SHP77 (cell line): Measurements from ENCODE around the gene NPFF.
"Not testable (repeated sequence)": the region's sequence is repeated elsewhere in the genome, so short reads cannot be mapped to it uniquely, and the experiment has no call there.

Source experiments
- DNase-seq, 2 experiments: peaks; one replicate each; lab custom pipeline; 2025; lab: John Stamatoyannopoulos, UW

The NPFF gene

GRCh38 chr12:53506881-53507602 is at the start of gene NPFF:
Gene NPFF (minus strand): TSS chr12:53507484. CDS start chr12:53507474, 10 bp downstream.
- no peak for DNase-seq

GRCh38 chr12:53552361-53553327 is 45.4 kb upstream of the NPFF start:
- DNase-seq: no peak

- DNase-seq: no peak
Observed at GRCh38 chr12:53551889-53552291, 44.6 kb upstream of the NPFF start.

- no peak for DNase-seq
Observed at GRCh38 chr12:53550595-53550994, 43.3 kb upstream of the NPFF start.

GRCh38 chr12:53550131-53550530 is 42.8 kb upstream of the NPFF start:
- DNase-seq: not testable (repeated sequence)

GRCh38 chr12:53548354-53548753 is 41.1 kb upstream of the NPFF start:
- not testable (repeated sequence) for DNase-seq

GRCh38 chr12:53543539-53543938 is 36.3 kb upstream of the NPFF start:
- peak; percentile 43 to 53 for DNase-seq

- no peak for DNase-seq
Observed at GRCh38 chr12:53539526-53539925, 32.2 kb upstream of the NPFF start.

- peak; percentile 7 to 13 for DNase-seq
Observed at GRCh38 chr12:53538209-53538689, 31.0 kb upstream of the NPFF start.

- DNase-seq: no peak
Observed at GRCh38 chr12:53536962-53537361, 29.7 kb upstream of the NPFF start.

GRCh38 chr12:53533471-53533870 is 26.2 kb upstream of the NPFF start:
- no peak for DNase-seq

GRCh38 chr12:53532524-53533445 is 25.5 kb upstream of the NPFF start:
- no peak for DNase-seq

- no peak for DNase-seq
Observed at GRCh38 chr12:53532021-53532420, 24.7 kb upstream of the NPFF start.

GRCh38 chr12:53530920-53531319 is 23.6 kb upstream of the NPFF start:
- no peak for DNase-seq

GRCh38 chr12:53530061-53530460 is 22.8 kb upstream of the NPFF start:
- DNase-seq: no peak

GRCh38 chr12:53524476-53524875 is 17.2 kb upstream of the NPFF start:
- DNase-seq: no peak

- DNase-seq: no peak
Observed at GRCh38 chr12:53523131-53523530, 15.8 kb upstream of the NPFF start.

- no peak for DNase-seq
Observed at GRCh38 chr12:53518381-53518780, 11.1 kb upstream of the NPFF start.

GRCh38 chr12:53516758-53517455 is 9.6 kb upstream of the NPFF start:
- no peak for DNase-seq

- DNase-seq: no peak
Observed at GRCh38 chr12:53515291-53515680, 8.0 kb upstream of the NPFF start.

GRCh38 chr12:53514628-53515290 is 7.5 kb upstream of the NPFF start:
- DNase-seq: no peak
